HG02981 (cell line): ENCODE measurements around the gene ITGB1.
"Not testable (repeated sequence)": the region's sequence is repeated elsewhere in the genome, so short reads cannot be mapped to it uniquely, and the experiment has no call there.

Source experiments
- ATAC-seq: cut with Tn5 transposase; IDR thresholded peaks from one replicate; pipeline ENCODE4 v1.9.1; 2021; ENCODE audit warnings: mild to moderate bottlenecking, moderate library complexity; ENCODE audit not compliant: unreplicated experiment

ITGB1 gene

GRCh38 chr10:32958085-32959005 lies at the start of gene ITGB1:
TSS of gene ITGB1 (minus strand) at chr10:32958230. CDS start at chr10:32935558, 22,672 bp downstream.
- ATAC-seq: peak; percentile 66

GRCh38 chr10:33006342-33006887 lies 48.4 kb upstream of the ITGB1 start:
- ATAC-seq: no peak

- peak; percentile 59 for ATAC-seq
Measured at GRCh38 chr10:33005322-33006301, 47.6 kb upstream of the ITGB1 start.

GRCh38 chr10:33001908-33002492 lies 44.0 kb upstream of the ITGB1 start:
- ATAC-seq: no peak

- not testable (repeated sequence) for ATAC-seq
Measured at GRCh38 chr10:32998060-32998581, 40.1 kb upstream of the ITGB1 start.

GRCh38 chr10:32995751-32996150 lies 37.7 kb upstream of the ITGB1 start:
- ATAC-seq: no peak

- no peak for ATAC-seq
Measured at GRCh38 chr10:32995066-32995622, 37.1 kb upstream of the ITGB1 start.

GRCh38 chr10:32994632-32995031 lies 36.6 kb upstream of the ITGB1 start:
- ATAC-seq: not testable (repeated sequence)

GRCh38 chr10:32992310-32992709 lies 34.3 kb upstream of the ITGB1 start:
- not testable (repeated sequence) for ATAC-seq

- ATAC-seq: no peak
Measured at GRCh38 chr10:32990811-32991210, 32.8 kb upstream of the ITGB1 start.

GRCh38 chr10:32988604-32989003 lies 30.6 kb upstream of the ITGB1 start:
- ATAC-seq: no peak

GRCh38 chr10:32987172-32987571 lies 29.1 kb upstream of the ITGB1 start:
- no peak for ATAC-seq

GRCh38 chr10:32985775-32986350 lies 27.8 kb upstream of the ITGB1 start:
- ATAC-seq: no peak

- no peak for ATAC-seq
Measured at GRCh38 chr10:32985341-32985764, 27.3 kb upstream of the ITGB1 start.

GRCh38 chr10:32984003-32984600 lies 26.1 kb upstream of the ITGB1 start:
- no peak for ATAC-seq

- ATAC-seq: no peak
Measured at GRCh38 chr10:32982911-32983909, 25.2 kb upstream of the ITGB1 start.

GRCh38 chr10:32982293-32982709 lies 24.3 kb upstream of the ITGB1 start:
- ATAC-seq: no peak

GRCh38 chr10:32981760-32982159 lies 23.7 kb upstream of the ITGB1 start:
- ATAC-seq: no peak
